ENCODE results near the gene PPP6C.

PPP6C gene

DNA sequence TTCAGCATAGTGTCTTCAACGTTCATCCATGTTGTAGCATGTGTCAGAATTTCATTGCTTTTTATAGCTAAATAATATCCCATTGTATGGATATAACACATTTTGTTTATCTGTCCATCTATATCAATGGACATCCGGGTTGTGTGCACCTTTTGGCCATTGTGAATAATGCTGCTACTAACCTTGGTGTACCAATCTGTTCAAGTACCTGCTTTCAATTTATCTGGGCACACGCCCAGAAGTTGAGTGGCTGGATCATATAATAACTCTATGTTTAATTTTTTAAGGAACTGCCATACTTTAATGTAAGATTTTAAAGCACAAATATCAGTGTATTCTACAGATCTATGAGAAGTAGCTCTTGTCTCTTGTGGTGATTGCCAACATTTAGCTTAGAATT lies 89.8 kb downstream of the PPP6C start:
- H3K4me3 ChIP-seq (ENCODE audit: low read depth, low read length) = no peak overlapping the region

Measured in iPS-11a (cell line).